Fibroblast of the aortic adventitia (primary cell): ENCODE data around the gene MLYCD. TPM values are rescaled to one million over a fixed set of nuclear protein-coding genes. Genes with fewer than 3 reads are reported as not detected.

Experiments
- total RNA-seq: library from RNA; depleted of rRNA; stranded (reverse); fragments of >200 nt; gene quantifications from 2 replicates; pipeline ENCODE4 v1.2.3, GENCODE V29; 2012; ENCODE audit warnings: low replicate concordance

MLYCD gene
- total RNA-seq, 1 donor = 3.3 TPM

Other genes with a start within 250 kb of the MLYCD start
- 19.0 and 77.8 TPM in 2 replicates for gene HSBP1, start 91.1 kb upstream of the MLYCD start, total RNA-seq
- 6.5 and 6.6 TPM in 2 replicates for gene OSGIN1, start 54.1 kb downstream of the MLYCD start, total RNA-seq
- 0.18 and 0.90 TPM in 2 replicates for gene NECAB2, start 69.1 kb downstream of the MLYCD start, total RNA-seq
- not detected in 2 replicates for gene SLC38A8, start 143.7 kb downstream of the MLYCD start, total RNA-seq
- 61.1 and 89.0 TPM in 2 replicates for gene MBTPS1, start 217.8 kb downstream of the MLYCD start, total RNA-seq
- 12.5 and 18.7 TPM in 2 replicates for gene HSDL1, start 246.1 kb downstream of the MLYCD start, total RNA-seq
- 0.09 TPM in 1 of 2 replicates, not detected in the other for gene DNAAF1, start 246.2 kb downstream of the MLYCD start, total RNA-seq